NCI-H82 (cell line): Measurements from ENCODE around the gene ZDHHC11B.
A peak's percentile ranks its signal among the peaks of the same experiment; 100 is the strongest.
"Not testable (repeated sequence)": the region's sequence is repeated elsewhere in the genome, so short reads cannot be mapped to it uniquely, and the experiment has no call there.

Experiments
- DNase-seq: peaks from one replicate; lab custom pipeline; 2025; lab: John Stamatoyannopoulos, UW

Gene ZDHHC11B

DNA sequence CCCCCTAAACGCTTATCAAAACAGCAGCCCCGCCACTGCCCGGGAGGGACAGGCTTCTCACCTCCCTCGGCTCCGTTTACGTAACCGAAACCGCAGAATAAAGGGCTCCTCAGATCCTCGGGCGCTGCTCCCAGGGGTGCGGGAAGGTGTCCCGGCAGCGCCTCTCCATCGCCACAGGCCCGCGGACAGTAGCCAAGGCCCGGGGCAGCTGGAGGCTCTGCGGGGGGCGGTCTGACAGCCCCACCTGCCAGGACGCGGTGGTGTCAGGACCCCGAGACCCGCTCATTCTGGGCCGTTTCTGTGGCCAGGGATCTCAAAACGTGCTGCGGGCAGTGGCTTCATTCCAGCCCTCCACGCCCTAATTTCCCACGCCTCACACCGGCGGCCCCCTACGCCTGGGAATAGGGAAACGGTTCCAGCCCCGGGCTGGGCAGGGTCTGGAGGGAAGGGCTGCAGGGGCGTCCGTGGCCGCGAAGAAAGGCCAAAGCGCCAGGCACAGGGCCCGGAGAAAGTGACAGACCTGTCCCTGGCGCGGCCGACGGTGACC lies 575 bp downstream of the ZDHHC11B start:
- not testable (repeated sequence) for DNase-seq

DNA sequence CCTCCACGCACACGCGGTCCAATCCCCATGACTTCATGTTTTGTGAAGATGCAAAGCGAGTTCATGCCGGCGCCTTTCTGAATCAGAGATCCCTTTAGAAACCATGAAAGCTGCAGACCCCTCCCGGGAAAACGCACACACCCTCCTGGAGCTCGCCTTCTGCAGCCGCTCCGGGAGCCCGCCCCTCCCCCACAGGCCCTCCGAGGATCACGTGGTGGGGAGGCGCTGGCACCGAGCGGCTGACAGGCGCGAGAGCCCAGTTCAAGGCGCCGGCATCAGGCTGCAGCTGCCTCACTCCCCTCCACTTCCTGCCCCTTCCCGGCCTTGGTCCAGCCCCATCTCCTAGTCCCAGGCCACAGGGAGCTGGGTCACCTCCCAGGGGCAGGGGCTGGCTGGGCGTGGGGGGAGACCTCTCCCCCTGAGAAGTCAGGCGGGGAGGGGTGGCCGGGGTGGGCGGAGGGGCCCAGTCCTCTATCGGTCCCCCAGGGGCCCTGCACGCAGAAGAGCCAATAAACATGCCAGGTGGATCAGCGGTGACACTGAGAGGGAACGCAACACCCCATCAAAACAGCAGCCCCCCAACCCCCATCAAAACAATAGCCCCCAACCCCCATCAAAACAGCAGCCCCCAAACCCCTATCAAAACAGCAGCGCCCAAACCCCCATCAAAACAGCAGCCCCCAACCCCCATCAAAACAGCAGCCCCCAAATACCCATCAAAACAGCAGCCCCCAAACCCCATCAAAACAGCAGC lies 1.3 kb downstream of the ZDHHC11B start:
- not testable (repeated sequence) for DNase-seq

DNA sequence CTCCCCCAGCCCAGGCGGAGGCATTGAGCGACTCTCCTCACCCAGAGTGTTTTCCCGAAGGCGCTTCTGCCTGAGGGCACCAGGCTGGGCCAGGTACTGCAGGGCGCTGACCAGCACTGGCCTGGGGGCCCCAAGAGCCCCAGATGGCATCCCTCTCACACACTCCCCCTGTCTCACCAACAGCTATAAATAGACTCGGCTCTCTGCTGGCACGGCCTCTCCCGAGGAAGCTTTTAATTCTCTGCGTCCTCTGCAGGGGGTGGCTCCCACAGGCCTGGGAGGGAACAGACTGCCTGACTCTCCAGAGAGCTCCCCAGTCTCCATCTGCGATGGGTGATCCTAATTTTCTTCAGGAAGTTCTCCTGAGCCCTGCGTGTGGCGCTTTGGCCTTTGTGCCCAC lies 2.2 kb downstream of the ZDHHC11B start:
- not testable (repeated sequence) for DNase-seq

DNA sequence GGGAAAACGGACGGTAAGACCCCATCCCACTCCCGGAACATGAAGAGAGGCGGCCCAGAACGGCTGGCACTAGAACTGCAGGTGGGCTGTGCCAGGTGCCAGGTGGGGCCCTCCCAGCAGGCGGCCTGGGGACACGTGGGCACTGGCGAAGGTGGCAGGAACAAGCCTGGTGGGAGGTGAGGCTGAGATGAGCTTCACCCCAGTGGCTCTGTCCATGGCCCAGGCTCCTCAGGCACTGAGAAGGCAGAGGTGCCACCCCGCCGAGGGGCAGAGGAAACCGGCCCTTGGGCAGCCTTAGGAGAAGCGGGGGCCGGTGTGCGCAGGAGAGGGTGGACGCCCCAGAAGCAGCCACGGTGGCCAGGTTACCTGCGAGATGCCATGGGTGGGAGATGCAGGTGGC lies 4.0 kb downstream of the ZDHHC11B start:
- DNase-seq, result not testable (repeated sequence)

DNA sequence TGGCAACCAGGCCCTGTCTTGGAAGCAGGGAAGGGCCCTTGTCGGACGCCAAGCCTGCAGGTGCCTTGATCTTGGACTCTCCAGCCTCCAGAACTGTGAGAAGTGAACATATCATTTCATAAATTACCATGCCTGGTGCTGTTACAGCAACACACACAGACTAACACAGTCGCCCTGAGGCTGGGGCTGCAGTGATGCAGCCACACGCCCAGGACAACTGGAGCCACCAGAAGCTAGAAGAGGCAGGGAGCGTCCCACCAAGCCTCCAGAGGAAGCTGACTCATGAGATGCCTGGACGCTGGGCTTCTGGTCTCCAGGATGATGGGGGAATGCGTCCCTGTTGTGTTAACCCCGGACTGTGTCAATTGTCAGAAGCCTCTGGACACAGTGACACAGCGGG lies 5.6 kb downstream of the ZDHHC11B start:
- not testable (repeated sequence) for DNase-seq

GRCh38 chr5:778421-778820 lies 6.1 kb downstream of the ZDHHC11B start:
- DNase-seq, result not testable (repeated sequence)

DNA sequence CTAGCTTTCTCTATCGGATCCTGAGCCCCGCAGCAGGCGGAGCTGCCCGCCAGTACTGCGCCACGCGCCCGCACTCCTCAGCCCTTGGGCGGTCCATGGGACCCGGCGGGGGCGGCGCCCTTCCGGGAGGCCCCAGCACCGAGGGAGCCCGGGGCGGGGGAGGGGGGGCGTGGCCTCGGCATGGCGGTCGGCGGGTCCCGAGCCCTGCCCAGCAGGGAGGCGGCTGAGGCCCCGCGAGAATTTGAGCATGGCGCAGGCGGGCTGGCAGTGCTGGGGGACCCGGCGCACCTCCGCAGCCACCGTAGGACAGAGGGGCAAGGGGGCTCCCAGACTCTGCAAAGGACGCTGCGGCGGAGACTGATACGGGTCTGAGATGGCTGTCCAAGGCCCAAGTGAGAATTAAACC lies 6.8 kb downstream of the ZDHHC11B start:
- no peak for DNase-seq

DNA sequence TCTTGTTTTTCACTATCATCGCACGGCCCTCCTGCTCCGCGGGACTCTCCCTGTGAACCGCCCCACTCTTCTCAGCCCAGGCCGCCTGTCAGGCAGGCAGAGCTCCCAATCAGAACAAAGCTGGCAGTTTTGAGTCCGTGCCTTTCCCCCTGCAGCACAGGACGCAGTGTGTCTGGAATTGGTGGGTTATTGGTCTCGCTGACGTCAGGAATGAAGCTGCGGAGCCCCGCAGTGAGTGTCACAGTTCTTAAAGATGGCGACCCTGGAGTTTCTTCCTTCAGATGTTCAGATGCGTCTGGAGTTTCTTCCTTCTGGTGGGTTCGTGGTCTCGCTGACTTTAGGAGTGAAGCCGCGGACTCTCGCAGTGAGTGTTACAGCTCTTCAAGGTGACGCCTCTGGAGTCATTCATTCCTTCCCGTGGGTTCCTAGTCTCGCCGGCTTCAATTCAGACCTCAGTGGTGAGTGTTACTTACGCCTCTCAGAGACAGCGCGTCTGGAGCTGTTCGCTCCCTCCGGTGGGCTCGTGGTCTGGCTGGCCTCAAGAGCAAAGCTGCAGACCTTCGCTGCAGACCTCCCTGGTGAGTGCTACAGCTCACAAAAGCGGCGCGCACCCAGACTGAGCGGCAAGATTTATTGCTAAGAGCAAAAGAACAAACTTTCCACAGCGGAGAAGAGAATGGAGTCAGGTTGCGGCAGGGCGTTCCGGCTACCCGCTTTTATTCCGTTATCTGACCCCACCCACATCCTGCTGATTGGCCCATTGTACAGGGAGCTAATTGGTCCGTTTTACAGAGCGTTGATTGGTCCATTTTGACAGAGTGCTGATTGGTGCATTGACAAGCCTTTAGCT lies 7.4 kb downstream of the ZDHHC11B start:
- peak; percentile 15 for DNase-seq

- no peak for DNase-seq
Observed at GRCh38 chr5:775961-776861, 8.3 kb downstream of the ZDHHC11B start.

GRCh38 chr5:775595-775960 lies 9.0 kb downstream of the ZDHHC11B start:
- DNase-seq, result not testable (repeated sequence)

DNA sequence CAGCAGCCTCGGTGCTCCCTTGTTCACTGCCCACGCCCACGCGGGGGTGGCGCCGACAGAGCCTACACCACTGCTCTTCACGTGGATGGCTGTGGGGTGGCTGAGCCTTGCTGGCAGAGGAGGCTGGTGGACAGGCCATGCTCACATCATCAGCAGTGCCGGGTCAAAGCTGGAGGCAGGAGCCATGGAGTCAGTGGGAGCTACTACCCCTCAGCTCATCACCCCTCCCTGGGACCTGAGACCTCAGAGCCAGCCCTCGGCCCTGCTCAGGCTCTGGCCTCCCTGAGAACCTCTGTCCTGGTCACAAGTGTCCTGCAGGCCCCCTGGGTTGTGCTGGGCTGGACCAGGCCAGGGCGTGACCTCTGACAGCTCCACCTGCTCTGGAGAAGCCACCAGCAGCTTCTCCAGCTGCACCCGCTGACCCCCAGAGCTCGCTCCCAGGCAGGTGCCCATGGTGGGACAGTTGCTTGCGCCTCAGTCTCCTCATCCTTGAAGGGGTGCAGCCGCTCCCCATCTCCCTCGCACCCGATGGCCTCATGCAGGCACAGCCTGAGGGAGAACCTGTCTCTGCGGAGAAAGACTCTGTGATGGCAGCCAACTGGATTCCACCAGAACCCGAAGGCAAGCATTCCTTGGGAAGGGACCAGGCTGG lies 9.5 kb downstream of the ZDHHC11B start:
- DNase-seq, result not testable (repeated sequence)

DNA sequence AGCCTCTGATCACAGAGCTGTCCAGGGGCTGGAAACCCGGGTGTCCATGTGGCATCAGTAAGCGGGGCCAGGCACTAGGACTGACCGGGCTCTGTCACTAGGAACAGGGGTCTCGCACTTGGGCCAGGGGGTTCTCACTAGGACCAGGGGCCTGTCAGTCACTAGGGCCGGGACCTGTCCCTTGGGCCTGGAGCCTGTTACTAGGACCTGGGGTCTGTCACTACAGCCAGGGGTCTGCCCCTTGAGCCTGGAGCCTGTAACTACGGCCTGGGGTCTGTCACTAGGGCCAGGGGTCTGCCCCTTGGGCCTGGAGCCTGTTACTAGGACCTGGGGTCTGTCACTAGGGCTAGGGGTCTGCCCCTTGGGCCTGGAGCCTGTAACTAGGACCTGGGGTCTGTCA lies 10.2 kb downstream of the ZDHHC11B start:
- not testable (repeated sequence) for DNase-seq

- DNase-seq, result no peak
Observed at GRCh38 chr5:773517-774264, 10.8 kb downstream of the ZDHHC11B start.

DNA sequence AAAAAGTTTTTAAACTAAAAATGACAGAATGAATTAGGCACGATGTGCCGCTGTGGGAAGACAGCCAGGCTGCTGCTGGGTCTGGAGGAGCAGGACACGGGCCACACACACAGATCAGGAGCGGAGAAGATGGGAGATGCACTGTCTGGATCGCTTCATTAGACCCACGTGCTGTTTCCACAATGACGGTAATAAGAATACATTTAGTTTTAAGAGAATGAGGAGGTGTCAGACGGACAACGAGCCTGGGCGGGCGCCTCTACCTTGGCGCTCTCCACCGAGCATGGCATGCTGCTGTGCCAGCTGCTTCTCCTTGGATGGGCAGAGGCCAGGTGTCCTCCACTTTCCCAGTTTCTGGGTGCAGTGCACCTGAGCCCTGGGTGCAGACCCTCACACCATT lies 11.6 kb downstream of the ZDHHC11B start:
- DNase-seq, result not testable (repeated sequence)

- DNase-seq, result not testable (repeated sequence)
Observed at GRCh38 chr5:772547-772890, 12.0 kb downstream of the ZDHHC11B start.

DNA sequence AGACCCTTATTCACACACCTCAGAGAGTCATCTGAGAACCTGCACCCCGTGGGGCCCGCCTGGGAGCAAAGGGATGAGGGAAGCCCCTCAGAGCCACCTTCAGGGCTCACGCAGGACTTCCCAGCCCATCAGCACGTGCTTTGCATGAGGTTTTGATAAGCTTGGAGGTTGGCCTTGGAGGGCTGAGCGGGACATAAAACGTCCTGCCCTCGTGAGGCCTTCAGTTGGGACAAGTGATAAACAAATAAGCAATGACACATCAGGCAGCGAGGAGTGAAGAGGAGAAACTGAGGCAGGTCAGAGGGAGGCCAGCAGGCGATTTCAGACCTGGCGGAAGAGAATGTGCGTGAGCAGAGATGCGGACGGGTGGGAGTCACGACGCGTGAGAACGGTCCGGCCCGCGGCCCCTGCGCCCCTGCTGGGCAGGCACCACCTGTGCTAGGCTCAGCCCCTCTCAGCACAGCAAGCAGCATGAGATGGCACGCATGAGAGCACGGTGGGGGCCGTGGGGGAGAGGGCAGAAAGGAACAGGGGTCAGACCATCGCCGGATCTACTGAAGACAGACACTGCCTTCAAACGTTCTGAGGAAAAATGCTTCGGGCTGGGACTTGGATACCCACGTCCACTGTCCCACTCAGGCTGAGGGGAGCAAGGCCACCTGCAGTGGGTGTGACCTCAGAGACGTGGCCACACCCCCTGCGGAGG lies 12.5 kb downstream of the ZDHHC11B start:
- DNase-seq, result not testable (repeated sequence)

DNA sequence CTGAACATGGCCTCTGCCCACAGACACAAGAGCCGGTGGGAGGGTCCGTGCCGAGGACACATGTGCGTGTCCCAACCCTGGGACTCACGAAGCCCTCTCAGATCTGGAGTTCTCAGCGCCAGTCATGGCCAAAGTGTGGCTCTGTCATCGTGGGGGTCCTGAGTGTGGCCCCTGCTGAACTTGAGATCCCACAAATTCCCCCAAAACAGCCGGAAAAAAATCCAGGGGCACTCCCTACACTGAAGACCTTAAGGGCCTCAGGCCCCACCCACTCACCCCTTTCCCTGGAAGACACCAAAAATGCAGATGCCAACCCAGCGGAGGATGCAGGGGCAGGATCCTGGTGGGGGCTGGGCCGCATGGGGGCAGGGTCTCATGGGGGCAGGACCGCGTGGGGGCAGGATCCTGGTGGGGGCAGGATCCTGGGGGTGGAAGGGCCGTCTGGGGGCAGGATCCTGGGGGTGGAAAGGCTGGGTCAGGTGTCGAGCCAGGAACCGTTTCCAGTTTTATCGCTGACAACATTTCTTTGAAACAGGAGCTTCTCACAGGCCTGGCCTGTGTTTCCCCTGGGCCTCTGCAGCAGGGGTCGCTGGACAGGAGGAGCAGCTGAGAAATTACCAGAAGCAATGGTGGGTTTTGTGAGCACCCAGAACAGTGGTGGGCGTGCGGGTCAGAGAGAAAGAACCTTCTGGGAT lies 13.3 kb downstream of the ZDHHC11B start:
- DNase-seq, result not testable (repeated sequence)

- DNase-seq, result not testable (repeated sequence)
Observed at GRCh38 chr5:770585-770984, 13.9 kb downstream of the ZDHHC11B start.

- DNase-seq, result not testable (repeated sequence)
Observed at GRCh38 chr5:769485-770145, 14.9 kb downstream of the ZDHHC11B start.
